HuH-7 (cell line): ENCODE results near the gene SLC41A3.
A peak's percentile ranks its signal among the peaks of the same experiment; 100 is the strongest.
"Not testable (repeated sequence)": the region's sequence is repeated elsewhere in the genome, so short reads cannot be mapped to it uniquely, and the experiment has no call there.

Experiments
- DNase-seq: peaks from one replicate; pipeline ENCODE4 v3.0.0; 2011; ENCODE audit warnings: low spot score

SLC41A3 gene

GRCh38 chr3:126002189-126002588, 81.7 kb downstream of the SLC41A3 start:
- DNase-seq: no peak

- not testable (repeated sequence) for DNase-seq
Observed at GRCh38 chr3:125996751-125997150, 87.2 kb downstream of the SLC41A3 start.

- peak; percentile 67 for DNase-seq
Observed at GRCh38 chr3:125990253-125990970, 93.5 kb downstream of the SLC41A3 start.

- DNase-seq: not testable (repeated sequence)
Observed at GRCh38 chr3:125984951-125985350, 99.0 kb downstream of the SLC41A3 start.

- not testable (repeated sequence) for DNase-seq
Observed at GRCh38 chr3:125977104-125977503, 106.8 kb downstream of the SLC41A3 start.

- DNase-seq: not testable (repeated sequence)
Observed at GRCh38 chr3:125976003-125976390, 107.9 kb downstream of the SLC41A3 start.

GRCh38 chr3:125975245-125976002, 108.5 kb downstream of the SLC41A3 start:
- not testable (repeated sequence) for DNase-seq

GRCh38 chr3:125971997-125972944, 111.7 kb downstream of the SLC41A3 start:
- DNase-seq: not testable (repeated sequence)

- DNase-seq: not testable (repeated sequence)
Observed at GRCh38 chr3:125968701-125969592, 115.0 kb downstream of the SLC41A3 start, which contains the start of gene ROPN1B. Gene ROPN1B (plus strand): TSS chr3:125969178. CDS start chr3:125972055, 2,877 bp downstream.

- not testable (repeated sequence) for DNase-seq
Observed at GRCh38 chr3:125968121-125968520, 115.8 kb downstream of the SLC41A3 start.

GRCh38 chr3:125967156-125967555, 116.8 kb downstream of the SLC41A3 start:
- no peak for DNase-seq

- DNase-seq: no peak
Observed at GRCh38 chr3:125965505-125965904, 118.4 kb downstream of the SLC41A3 start.

- DNase-seq: not testable (repeated sequence)
Observed at GRCh38 chr3:125963834-125964233, 120.1 kb downstream of the SLC41A3 start.

GRCh38 chr3:125961289-125961589, 122.7 kb downstream of the SLC41A3 start:
- no peak for DNase-seq

- DNase-seq: no peak
Observed at GRCh38 chr3:125960456-125961288, 123.3 kb downstream of the SLC41A3 start.

- DNase-seq: no peak
Observed at GRCh38 chr3:125960066-125960424, 123.9 kb downstream of the SLC41A3 start.

GRCh38 chr3:125959317-125960065, 124.4 kb downstream of the SLC41A3 start:
- no peak for DNase-seq

GRCh38 chr3:125958511-125959316, 125.2 kb downstream of the SLC41A3 start:
- DNase-seq: no peak
